Parathyroid adenoma (tissue), 2 donors: ENCODE results near the gene NAPG.

ENCODE experiments used
- H2AFZ ChIP-seq: fragments of 300-600 bp; sonication (generic); one replicate; pipeline ENCODE4 v1.7.0; 2017; ENCODE audit warnings: antibody characterized with exemption, mild to moderate bottlenecking
- H3K27ac ChIP-seq: fragments of 300-600 bp; sonication (generic); one replicate; pipeline ENCODE4 v1.7.0; 2017
- H3K27me3 ChIP-seq: fragments of 300-600 bp; sonication (generic); one replicate; pipeline ENCODE4 v1.7.0; 2017; ENCODE audit warnings: low read length; ENCODE audit not compliant: control insufficient read depth, insufficient read depth
- H3K36me3 ChIP-seq: fragments of 300-600 bp; sonication (generic); one replicate; pipeline ENCODE4 v1.7.0; 2017; ENCODE audit warnings: low read length; ENCODE audit not compliant: control insufficient read depth, insufficient read depth
- H3K4me1 ChIP-seq: fragments of 300-600 bp; sonication (generic); one replicate; pipeline ENCODE4 v1.7.0; 2017; ENCODE audit warnings: control low read depth
- H3K4me2 ChIP-seq: fragments of 300-600 bp; sonication (generic); one replicate; pipeline ENCODE4 v1.7.0; 2017; ENCODE audit warnings: low read length
- H3K4me3 ChIP-seq: fragments of 300-600 bp; sonication (generic); one replicate; pipeline ENCODE4 v1.7.0; 2017; ENCODE audit warnings: low read depth, low read length
- H3K79me2 ChIP-seq: fragments of 300-600 bp; sonication (generic); one replicate; pipeline ENCODE4 v1.7.0; 2017; ENCODE audit warnings: control low read depth
- H3K9ac ChIP-seq: fragments of 300-600 bp; sonication (generic); one replicate; pipeline ENCODE4 v1.7.0; 2017; ENCODE audit warnings: mild to moderate bottlenecking
- H3K9me3 ChIP-seq: fragments of 300-600 bp; sonication (generic); one replicate; pipeline ENCODE4 v1.7.0; 2017; ENCODE audit warnings: low read length; ENCODE audit not compliant: control insufficient read depth
- TF ChIP-seq, protein P1 (sequence below): fragments of 300-600 bp; sonication (generic); IDR thresholded peaks from one replicate; pipeline ENCODE4 v1.7.0; 2017; ENCODE audit warnings: antibody characterized with exemption, mild to moderate bottlenecking
- donor health status: primary hyperparathyroidism.

NAPG gene

GRCh38 chr18:10481831-10482230 lies 44.0 kb upstream of the NAPG start:
- Histone ChIP-seq H3K9me3 (no peaks in the 10 kb centered on the region), H3K36me3 (no peaks in the 10 kb centered on the region), H3K79me2 (no peaks in the 10 kb centered on the region), H3K27me3 (no peaks in the 10 kb centered on the region), H2AFZ (no peak overlapping the region), H3K4me3 (no peak overlapping the region), H3K27ac (no peak overlapping the region), H3K9ac (no peak overlapping the region), H3K4me1 (no peaks in the 10 kb centered on the region), H3K4me2 (no peak overlapping the region)
- TF ChIP-seq, protein P1, sequence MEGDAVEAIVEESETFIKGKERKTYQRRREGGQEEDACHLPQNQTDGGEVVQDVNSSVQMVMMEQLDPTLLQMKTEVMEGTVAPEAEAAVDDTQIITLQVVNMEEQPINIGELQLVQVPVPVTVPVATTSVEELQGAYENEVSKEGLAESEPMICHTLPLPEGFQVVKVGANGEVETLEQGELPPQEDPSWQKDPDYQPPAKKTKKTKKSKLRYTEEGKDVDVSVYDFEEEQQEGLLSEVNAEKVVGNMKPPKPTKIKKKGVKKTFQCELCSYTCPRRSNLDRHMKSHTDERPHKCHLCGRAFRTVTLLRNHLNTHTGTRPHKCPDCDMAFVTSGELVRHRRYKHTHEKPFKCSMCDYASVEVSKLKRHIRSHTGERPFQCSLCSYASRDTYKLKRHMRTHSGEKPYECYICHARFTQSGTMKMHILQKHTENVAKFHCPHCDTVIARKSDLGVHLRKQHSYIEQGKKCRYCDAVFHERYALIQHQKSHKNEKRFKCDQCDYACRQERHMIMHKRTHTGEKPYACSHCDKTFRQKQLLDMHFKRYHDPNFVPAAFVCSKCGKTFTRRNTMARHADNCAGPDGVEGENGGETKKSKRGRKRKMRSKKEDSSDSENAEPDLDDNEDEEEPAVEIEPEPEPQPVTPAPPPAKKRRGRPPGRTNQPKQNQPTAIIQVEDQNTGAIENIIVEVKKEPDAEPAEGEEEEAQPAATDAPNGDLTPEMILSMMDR, result no peak

DNA sequence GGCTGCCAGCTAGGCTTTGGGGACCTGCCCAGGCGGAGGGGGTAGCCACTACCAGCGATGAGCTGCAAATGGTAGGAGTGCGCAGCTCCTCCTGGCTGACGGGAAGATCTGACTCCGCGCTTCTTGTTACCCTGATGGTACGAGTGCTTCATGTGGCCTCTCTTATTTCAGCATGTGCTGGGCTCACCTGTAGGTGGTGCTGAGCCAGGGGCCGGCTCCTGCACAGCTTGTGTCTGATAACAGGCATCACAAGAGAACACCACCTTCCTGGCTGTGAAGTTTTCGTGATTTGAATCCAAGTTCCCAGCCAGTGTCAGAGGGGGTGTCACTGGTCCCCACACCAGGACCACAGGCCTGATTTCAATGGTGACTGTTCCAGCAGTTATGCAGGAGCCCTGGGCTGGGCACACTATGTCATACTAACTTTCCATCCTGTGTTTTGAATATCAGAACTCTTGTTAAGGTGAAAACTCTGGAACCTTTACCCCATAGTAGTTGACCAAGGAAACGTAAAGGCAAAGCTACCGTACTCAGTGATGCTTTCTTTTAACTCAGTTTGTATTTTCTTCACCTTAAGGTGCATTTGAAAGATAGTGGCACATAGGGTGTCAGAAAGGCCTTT lies 43.4 kb upstream of the NAPG start:
- Histone ChIP-seq H3K9ac (no peak overlapping the region), H3K9me3 (no peaks in the 10 kb centered on the region), H3K4me2 (no peak overlapping the region), H3K27me3 (no peaks in the 10 kb centered on the region), H2AFZ (no peak overlapping the region), H3K79me2 (no peaks in the 10 kb centered on the region), H3K4me1 (no peaks in the 10 kb centered on the region), H3K4me3 (no peak overlapping the region), H3K27ac (no peak overlapping the region), H3K36me3 (no peaks in the 10 kb centered on the region)
- TF ChIP-seq, protein P1, result no peak

DNA sequence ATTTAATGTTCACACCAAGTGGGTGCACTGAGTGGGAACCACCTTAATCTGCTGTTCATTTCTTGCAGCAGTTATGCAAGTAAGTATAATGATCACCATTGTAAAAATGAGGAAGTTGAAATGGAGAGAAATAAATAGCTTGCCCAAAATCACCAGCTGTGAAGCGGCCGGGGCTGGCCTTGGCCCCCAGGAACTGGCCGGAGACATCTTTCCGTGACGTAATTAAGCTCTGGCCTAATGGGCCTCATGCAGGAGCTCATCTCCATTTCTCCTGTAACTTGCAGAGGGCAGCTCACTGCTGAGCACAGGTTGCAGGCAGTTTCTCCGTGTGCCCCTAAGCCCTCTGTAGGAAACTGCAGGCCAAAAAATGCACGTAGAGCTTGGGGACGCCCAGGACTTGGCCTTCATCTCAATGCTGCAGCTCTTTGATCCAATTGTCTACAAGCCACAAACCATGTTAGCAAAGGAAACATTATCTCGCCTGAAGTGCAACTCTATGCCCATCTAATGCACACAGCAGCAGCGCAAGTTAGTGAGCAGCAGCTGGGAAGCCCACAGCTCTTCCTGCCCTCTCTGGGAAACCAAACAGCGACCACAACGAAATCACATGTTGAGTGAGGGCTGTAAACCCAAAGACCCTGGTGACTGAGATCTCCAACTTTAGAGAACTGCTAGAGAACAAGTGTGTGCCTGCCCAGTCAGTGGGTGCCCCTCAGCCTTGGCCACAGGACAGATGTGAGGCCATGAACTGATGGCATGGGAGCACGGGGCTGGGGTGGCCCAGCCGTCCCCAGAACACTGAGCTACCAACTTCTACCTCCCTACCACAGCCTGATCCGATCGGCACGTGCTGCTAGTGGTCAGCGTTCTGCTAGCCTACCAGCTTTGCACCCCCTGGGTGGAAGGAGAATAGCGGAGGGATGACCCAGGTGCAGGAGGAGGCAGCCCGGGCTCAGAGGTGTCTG lies 42.6 kb upstream of the NAPG start:
- Histone ChIP-seq H3K79me2 (no peaks in the 10 kb centered on the region), H3K9me3 (no peaks in the 10 kb centered on the region), H3K36me3 (no peaks in the 10 kb centered on the region), H3K4me1 (no peaks in the 10 kb centered on the region), H2AFZ (no peak overlapping the region), H3K9ac (no peak overlapping the region), H3K4me3 (no peak overlapping the region), H3K4me2 (no peak overlapping the region), H3K27ac (no peak overlapping the region), H3K27me3 (no peaks in the 10 kb centered on the region)
- TF ChIP-seq, protein P1, result no peak

DNA sequence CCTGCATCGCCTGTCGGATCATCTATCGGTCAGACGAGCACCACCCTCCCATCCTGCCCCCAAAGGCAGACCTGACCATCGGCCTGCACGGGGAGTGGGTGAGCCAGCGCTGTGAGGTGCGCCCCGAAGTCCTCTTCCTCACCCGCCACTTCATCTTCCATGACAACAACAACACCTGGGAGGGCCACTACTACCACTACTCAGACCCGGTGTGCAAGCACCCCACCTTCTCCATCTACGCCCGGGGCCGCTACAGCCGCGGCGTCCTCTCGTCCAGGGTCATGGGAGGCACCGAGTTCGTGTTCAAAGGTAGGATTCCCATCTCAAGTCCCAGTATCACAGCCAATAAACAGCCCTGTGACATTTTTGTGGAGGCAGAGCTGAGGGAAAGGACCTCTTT lies 40.4 kb upstream of the NAPG start:
- no peaks in the 10 kb centered on the region for H3K27me3 ChIP-seq
- H3K4me3 ChIP-seq, result no peak overlapping the region
- no peaks in the 10 kb centered on the region for H3K79me2 ChIP-seq
- H3K9ac ChIP-seq, result no peak overlapping the region
- no peaks in the 10 kb centered on the region for H3K4me1 ChIP-seq
- H2AFZ ChIP-seq, result no peak overlapping the region
- no peak overlapping the region for H3K4me2 ChIP-seq
- H3K36me3 ChIP-seq, result no peaks in the 10 kb centered on the region
- no peak overlapping the region for H3K27ac ChIP-seq
- TF ChIP-seq, protein P1, result no peak
- no peaks in the 10 kb centered on the region for H3K9me3 ChIP-seq
